ENCODE measurements around the gene SH3RF2.
"Not testable (repeated sequence)": the region's sequence is repeated elsewhere in the genome, so short reads cannot be mapped to it uniquely, and the experiment has no call there.

The SH3RF2 gene

DNA sequence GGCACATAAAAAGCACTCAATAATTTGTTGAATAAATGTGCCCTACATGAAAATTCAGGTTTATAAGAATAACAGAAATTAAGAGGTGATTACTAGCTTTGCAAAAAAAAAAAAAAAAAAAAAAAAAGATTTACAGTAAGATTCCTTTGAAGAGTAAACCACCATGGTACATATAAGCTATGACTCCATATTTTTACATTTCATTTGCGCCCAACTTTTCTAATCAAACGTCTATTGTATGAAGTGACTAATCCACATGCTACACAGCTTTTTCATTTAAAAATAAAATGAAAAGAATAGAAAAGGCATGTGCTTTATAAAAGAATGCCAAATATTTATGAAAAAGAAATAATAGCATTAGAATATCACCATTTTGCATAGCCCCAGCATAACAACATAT is 169.1 kb downstream of the SH3RF2 start, which contains the start of gene PLAC8L1:
Gene PLAC8L1, minus strand, starts transcription at position 101 of the 400 bp plus-strand sequence. CDS start 1,266 bp downstream, outside the sequence.
- H3K36me3 ChIP-seq (ENCODE audit: insufficient read depth, low read length): peaks cover 3% of the 10 kb centered on the region; the same call in 1 of the 2 replicates
- H3K4me2 ChIP-seq (ENCODE audit: insufficient read depth, low read length): no peak within 1 kb of the TSS
- TF ChIP-seq, protein P1, sequence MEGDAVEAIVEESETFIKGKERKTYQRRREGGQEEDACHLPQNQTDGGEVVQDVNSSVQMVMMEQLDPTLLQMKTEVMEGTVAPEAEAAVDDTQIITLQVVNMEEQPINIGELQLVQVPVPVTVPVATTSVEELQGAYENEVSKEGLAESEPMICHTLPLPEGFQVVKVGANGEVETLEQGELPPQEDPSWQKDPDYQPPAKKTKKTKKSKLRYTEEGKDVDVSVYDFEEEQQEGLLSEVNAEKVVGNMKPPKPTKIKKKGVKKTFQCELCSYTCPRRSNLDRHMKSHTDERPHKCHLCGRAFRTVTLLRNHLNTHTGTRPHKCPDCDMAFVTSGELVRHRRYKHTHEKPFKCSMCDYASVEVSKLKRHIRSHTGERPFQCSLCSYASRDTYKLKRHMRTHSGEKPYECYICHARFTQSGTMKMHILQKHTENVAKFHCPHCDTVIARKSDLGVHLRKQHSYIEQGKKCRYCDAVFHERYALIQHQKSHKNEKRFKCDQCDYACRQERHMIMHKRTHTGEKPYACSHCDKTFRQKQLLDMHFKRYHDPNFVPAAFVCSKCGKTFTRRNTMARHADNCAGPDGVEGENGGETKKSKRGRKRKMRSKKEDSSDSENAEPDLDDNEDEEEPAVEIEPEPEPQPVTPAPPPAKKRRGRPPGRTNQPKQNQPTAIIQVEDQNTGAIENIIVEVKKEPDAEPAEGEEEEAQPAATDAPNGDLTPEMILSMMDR (IDR thresholded peaks at IDR 0.05; ENCODE audit: borderline replicate concordance, extremely low read depth, low read length, poor library complexity, severe bottlenecking): no peak
- TF ChIP-seq EZH2 (IDR thresholded peaks at IDR 0.05; ENCODE audit: borderline replicate concordance, low read depth, low read length, severe bottlenecking): no peak
- no peaks in the 10 kb centered on the region for H3K79me2 ChIP-seq (ENCODE audit: insufficient read depth, low read length)
- no peaks in the 10 kb centered on the region for H3K9me3 ChIP-seq (ENCODE audit: insufficient read depth, low read length, severe bottlenecking)
- H3K27ac ChIP-seq (ENCODE audit: low read length): no peak within 1 kb of the TSS
- no peaks in the 10 kb centered on the region for H3K4me1 ChIP-seq (ENCODE audit: insufficient read depth, low read length)
- no peak within 1 kb of the TSS for H2AFZ ChIP-seq (ENCODE audit: low read depth, low read length)
- no peaks in the 10 kb centered on the region for H3K27me3 ChIP-seq (ENCODE audit: insufficient read depth, low read length, poor library complexity)
- no peak for ATAC-seq (ENCODE audit: insufficient read depth, low read depth)
- no peak within 1 kb of the TSS for H3K9ac ChIP-seq (ENCODE audit: low read depth, low read length)
- no peaks in the 10 kb centered on the region for H4K20me1 ChIP-seq (ENCODE audit: insufficient read depth, low read length)
- no peak within 1 kb of the TSS for H3K4me3 ChIP-seq (ENCODE audit: low read depth in 1 of 2, low read length in 2 of 2)
- no peak for DNase-seq

DNA sequence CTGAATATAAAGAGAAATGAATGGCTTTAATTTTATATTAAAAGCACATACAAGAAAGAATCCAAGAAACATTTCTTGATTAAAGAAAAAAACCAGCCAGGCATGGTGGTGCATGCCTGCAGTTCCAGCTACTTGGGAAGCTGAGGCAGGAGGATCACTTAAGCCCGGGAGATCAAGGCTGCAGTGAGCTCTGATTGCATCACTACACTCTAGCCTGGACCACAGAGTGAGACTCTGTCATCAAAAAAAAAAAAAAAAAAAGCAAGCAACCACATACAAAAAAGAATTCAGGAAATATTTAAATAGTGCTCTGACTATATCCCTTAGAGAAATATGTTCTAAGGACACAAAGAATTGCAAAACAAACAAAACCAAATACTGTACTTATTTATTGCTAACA is 171.5 kb downstream of the SH3RF2 start:
- Histone ChIP-seq H3K27me3 (ENCODE audit: insufficient read depth, low read length, poor library complexity) (no peaks in the 10 kb centered on the region), H3K9me3 (ENCODE audit: insufficient read depth, low read length, severe bottlenecking) (no peaks in the 10 kb centered on the region), H3K4me3 (ENCODE audit: low read depth in 1 of 2, low read length in 2 of 2) (no peak overlapping the region), H3K27ac (ENCODE audit: low read length) (no peak overlapping the region), H3K79me2 (ENCODE audit: insufficient read depth, low read length) (no peaks in the 10 kb centered on the region), H3K36me3 (ENCODE audit: insufficient read depth, low read length) (peaks cover 18% of the 10 kb centered on the region; the same call in 1 of the 2 replicates), H3K9ac (ENCODE audit: low read depth, low read length) (no peak overlapping the region), H3K4me1 (ENCODE audit: insufficient read depth, low read length) (no peaks in the 10 kb centered on the region), H3K4me2 (ENCODE audit: insufficient read depth, low read length) (no peak overlapping the region), H2AFZ (ENCODE audit: low read depth, low read length) (no peak overlapping the region), H4K20me1 (ENCODE audit: insufficient read depth, low read length) (no peaks in the 10 kb centered on the region)
- DNase-seq (no peak), ATAC-seq (ENCODE audit: insufficient read depth, low read depth) (no peak)
- TF ChIP-seq, protein P1 (IDR thresholded peaks at IDR 0.05; ENCODE audit: borderline replicate concordance, extremely low read depth, low read length, poor library complexity, severe bottlenecking): no peak
- no peak for TF ChIP-seq EZH2 (IDR thresholded peaks at IDR 0.05; ENCODE audit: borderline replicate concordance, low read depth, low read length, severe bottlenecking)

DNA sequence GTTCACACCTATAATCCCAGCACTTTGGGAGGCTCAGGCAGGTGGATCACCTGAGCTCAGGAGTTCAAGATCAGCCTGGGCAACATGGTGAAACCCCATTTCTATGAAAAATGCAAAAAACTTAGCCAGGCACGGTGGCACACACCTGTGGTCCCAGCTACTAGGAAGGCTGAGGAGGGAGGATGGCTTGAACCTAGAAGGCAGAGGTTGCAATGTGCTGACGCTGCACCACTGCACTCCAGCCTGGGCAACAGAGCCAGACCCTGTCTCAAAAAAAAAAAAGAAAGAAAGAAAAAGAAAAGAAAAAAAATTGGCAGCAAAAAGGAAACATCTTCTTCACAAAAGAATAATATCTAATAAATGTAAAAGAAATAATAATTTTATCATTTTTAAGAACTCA is 172.5 kb downstream of the SH3RF2 start:
- not testable (repeated sequence) for H3K9ac ChIP-seq (ENCODE audit: low read depth, low read length); H3K4me2 ChIP-seq (ENCODE audit: insufficient read depth, low read length)
- peaks cover 27% of the 10 kb centered on the region; the same call in 1 of the 2 replicates for H3K36me3 ChIP-seq (ENCODE audit: insufficient read depth, low read length)

DNA sequence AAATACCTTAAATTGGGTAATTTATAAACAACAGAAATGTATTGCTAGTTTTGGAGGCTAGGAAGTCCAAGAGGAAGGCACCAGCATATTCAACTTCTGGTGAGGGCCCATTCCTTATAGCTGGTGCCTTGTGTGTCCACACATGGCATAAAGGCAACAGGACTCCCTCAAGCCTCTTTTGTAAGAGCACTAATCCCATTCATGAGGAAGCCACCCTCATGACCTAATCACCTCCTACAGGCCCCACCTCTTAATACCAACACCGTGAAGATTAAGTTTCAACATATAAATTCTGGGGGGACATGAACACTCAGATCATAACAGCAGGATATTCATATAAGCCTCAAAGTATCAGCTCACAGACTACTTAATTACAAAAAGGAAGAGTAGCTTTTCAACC is 173.0 kb downstream of the SH3RF2 start:
- no peaks in the 10 kb centered on the region for H3K9me3 ChIP-seq (ENCODE audit: insufficient read depth, low read length, severe bottlenecking)
- H3K36me3 ChIP-seq (ENCODE audit: insufficient read depth, low read length): peaks cover 32% of the 10 kb centered on the region; the same call in 1 of the 2 replicates
- ATAC-seq (ENCODE audit: insufficient read depth, low read depth) (no peak), DNase-seq (no peak)
- H3K9ac ChIP-seq (ENCODE audit: low read depth, low read length): no peak overlapping the region
- no peaks in the 10 kb centered on the region for H3K79me2 ChIP-seq (ENCODE audit: insufficient read depth, low read length)
- H3K4me3 ChIP-seq (ENCODE audit: low read depth in 1 of 2, low read length in 2 of 2): no peak overlapping the region
- H3K4me1 ChIP-seq (ENCODE audit: insufficient read depth, low read length): no peaks in the 10 kb centered on the region
- no peak overlapping the region for H3K4me2 ChIP-seq (ENCODE audit: insufficient read depth, low read length)
- no peak overlapping the region for H2AFZ ChIP-seq (ENCODE audit: low read depth, low read length)
- no peak for TF ChIP-seq EZH2 (IDR thresholded peaks at IDR 0.05; ENCODE audit: borderline replicate concordance, low read depth, low read length, severe bottlenecking)
- TF ChIP-seq, protein P1 (IDR thresholded peaks at IDR 0.05; ENCODE audit: borderline replicate concordance, extremely low read depth, low read length, poor library complexity, severe bottlenecking): no peak
- no peak overlapping the region for H3K27ac ChIP-seq (ENCODE audit: low read length)
- H4K20me1 ChIP-seq (ENCODE audit: insufficient read depth, low read length): no peaks in the 10 kb centered on the region
- H3K27me3 ChIP-seq (ENCODE audit: insufficient read depth, low read length, poor library complexity): no peaks in the 10 kb centered on the region

More for the DNA sequence above, 172.5 kb downstream of the SH3RF2 start:
- ATAC-seq (ENCODE audit: insufficient read depth, low read depth); DNase-seq; H3K27me3 ChIP-seq (ENCODE audit: insufficient read depth, low read length, poor library complexity); H3K9me3 ChIP-seq (ENCODE audit: insufficient read depth, low read length, severe bottlenecking); H3K79me2 ChIP-seq (ENCODE audit: insufficient read depth, low read length); H4K20me1 ChIP-seq (ENCODE audit: insufficient read depth, low read length); H3K4me3 ChIP-seq (ENCODE audit: low read depth in 1 of 2, low read length in 2 of 2); H3K27ac ChIP-seq (ENCODE audit: low read length); H3K4me1 ChIP-seq (ENCODE audit: insufficient read depth, low read length); H2AFZ ChIP-seq (ENCODE audit: low read depth, low read length): not testable (repeated sequence)

Data from DND-41 (cell line).